ENCODE results near the gene PLS1. TPM values are rescaled to one million over a fixed set of nuclear protein-coding genes. Genes with fewer than 3 reads are reported as not detected.

Gene PLS1
- total RNA-seq, 1 donor from 2014 or later = 22.5 TPM

DNA sequence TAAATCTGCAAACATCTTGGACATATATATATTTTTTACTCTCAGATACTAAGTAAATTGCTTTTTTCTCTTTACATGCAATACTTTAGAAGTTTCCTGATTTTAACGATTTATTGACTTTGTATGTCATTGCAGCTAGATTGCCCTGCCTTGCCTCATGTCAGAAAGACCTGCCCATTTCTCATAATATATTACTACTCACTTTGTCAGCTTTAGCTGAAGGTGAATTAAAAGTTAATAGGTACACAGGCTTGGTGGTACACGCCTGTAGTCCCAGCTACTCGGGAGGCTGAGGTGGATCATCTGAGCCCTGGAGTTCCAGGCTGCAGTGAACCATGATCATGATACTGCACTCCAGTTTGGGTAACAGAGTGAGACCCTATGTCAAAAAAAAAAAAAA, 52.8 kb downstream of the PLS1 start:
- no peak overlapping the region for H3K4me3 Mint-ChIP-seq
- no peak overlapping the region for H3K27ac Mint-ChIP-seq
- H4K20me1 ChIP-seq (ENCODE audit: low read depth) = no peaks in the 10 kb centered on the region

DNA sequence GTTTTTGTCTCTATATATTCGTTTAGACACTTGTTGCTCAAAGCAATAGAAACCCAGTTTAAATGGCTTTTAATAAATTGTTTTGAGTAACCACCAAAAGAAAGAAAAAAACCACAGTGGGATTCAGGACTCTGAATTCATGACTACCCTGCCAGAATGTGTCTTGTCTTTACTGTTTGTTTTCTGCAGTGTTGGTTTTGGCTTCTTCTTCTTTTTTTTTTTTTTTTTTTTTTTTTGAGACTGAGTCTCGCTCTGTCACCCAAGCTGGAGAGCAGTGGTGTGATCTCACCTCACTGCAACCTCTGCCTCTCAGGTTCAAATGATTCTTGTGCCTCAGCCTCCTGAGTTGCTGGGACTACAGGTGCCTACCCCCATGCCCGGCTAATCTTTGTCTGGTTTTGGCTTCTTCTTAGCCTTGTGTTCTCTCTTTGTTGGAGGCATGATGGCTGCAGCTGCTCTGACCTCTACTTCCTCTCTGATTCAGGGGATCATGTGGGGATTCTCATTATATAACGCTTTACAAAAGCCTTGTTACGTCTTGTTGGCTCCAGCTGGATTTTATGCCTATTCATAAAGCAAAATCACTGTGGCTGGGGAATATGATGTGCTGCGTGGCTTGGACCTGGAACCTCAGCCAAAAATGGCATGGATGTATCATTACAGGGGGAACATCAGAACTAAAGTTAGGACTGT, 54.0 kb downstream of the PLS1 start:
- no peak overlapping the region for H3K27ac ChIP-seq
- H3K27ac Mint-ChIP-seq = peak overlapping the region; percentile 10
- DNase-seq (ENCODE audit: low spot score) = no peak

More for the DNA sequence above, 52.8 kb downstream of the PLS1 start:
- Mint-ChIP-seq H3K9me3 (no peaks in the 10 kb centered on the region), H3K4me1 (peaks cover 9% of the 10 kb centered on the region), H3K27me3 (ENCODE audit: insufficient read depth, low read depth) (no peaks in the 10 kb centered on the region), H3K36me3 (no peaks in the 10 kb centered on the region)
- no peaks in the 10 kb centered on the region for H3F3A ChIP-seq (ENCODE audit: low read depth)
- no peak for DNase-seq (ENCODE audit: low spot score)
- no peaks in the 10 kb centered on the region for H3K27me3 ChIP-seq
- H3K9ac ChIP-seq = no peak overlapping the region
- no peaks in the 10 kb centered on the region for H3K36me3 ChIP-seq
- no peak overlapping the region for H3K4me2 ChIP-seq
- H2AFZ ChIP-seq (replicated peaks) = no peak overlapping the region
- H3K79me2 ChIP-seq (ENCODE audit: low read depth) = no peaks in the 10 kb centered on the region
- H3K4me1 ChIP-seq = peaks cover 7% of the 10 kb centered on the region
- no peak overlapping the region for H3K4me3 ChIP-seq
- no peak overlapping the region for H3K27ac ChIP-seq
- TF ChIP-seq EZH2phosphoT487 (IDR thresholded peaks at IDR 0.05) (no peak), EZH2 (IDR thresholded peaks at IDR 0.05) (no peak)
- TF ChIP-seq, protein P1, sequence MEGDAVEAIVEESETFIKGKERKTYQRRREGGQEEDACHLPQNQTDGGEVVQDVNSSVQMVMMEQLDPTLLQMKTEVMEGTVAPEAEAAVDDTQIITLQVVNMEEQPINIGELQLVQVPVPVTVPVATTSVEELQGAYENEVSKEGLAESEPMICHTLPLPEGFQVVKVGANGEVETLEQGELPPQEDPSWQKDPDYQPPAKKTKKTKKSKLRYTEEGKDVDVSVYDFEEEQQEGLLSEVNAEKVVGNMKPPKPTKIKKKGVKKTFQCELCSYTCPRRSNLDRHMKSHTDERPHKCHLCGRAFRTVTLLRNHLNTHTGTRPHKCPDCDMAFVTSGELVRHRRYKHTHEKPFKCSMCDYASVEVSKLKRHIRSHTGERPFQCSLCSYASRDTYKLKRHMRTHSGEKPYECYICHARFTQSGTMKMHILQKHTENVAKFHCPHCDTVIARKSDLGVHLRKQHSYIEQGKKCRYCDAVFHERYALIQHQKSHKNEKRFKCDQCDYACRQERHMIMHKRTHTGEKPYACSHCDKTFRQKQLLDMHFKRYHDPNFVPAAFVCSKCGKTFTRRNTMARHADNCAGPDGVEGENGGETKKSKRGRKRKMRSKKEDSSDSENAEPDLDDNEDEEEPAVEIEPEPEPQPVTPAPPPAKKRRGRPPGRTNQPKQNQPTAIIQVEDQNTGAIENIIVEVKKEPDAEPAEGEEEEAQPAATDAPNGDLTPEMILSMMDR (IDR thresholded peaks at IDR 0.05) = no peak
- H3K9me3 ChIP-seq (ENCODE audit: low read depth) = no peaks in the 10 kb centered on the region

DNA sequence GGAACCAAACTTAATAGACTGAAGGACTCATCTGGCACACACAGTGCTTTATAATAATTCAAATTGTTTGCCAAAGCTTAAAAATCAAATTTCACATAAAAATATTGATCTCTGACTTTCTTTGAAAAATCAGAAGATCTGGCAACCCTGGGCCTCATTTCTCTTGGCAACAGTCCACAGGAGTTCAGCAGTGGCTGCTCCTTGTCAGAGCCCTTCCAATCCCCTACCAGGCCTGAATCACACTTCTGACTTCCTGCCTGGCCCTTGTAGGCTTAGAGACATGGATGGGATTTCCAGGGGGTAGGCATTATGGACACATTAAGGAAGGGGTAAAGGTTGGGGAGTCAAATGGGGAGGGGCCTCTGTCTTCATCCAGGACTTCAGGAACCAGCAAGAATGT, 55.5 kb downstream of the PLS1 start:
- Histone ChIP-seq H3F3A (ENCODE audit: low read depth) (no peaks in the 10 kb centered on the region), H3K27me3 (no peaks in the 10 kb centered on the region), H3K79me2 (ENCODE audit: low read depth) (no peaks in the 10 kb centered on the region), H3K36me3 (no peaks in the 10 kb centered on the region), H2AFZ (replicated peaks) (no peak overlapping the region), H3K9me3 (ENCODE audit: low read depth) (no peaks in the 10 kb centered on the region), H3K27ac (no peak overlapping the region), H3K9ac (no peak overlapping the region), H4K20me1 (ENCODE audit: low read depth) (no peaks in the 10 kb centered on the region), H3K4me1 (peaks cover 4% of the 10 kb centered on the region), H3K4me3 (no peak overlapping the region), H3K4me2 (no peak overlapping the region)
- H3K27me3 Mint-ChIP-seq (ENCODE audit: insufficient read depth, low read depth) = no peaks in the 10 kb centered on the region
- no peaks in the 10 kb centered on the region for H3K9me3 Mint-ChIP-seq
- no peaks in the 10 kb centered on the region for H3K36me3 Mint-ChIP-seq
- TF ChIP-seq EZH2phosphoT487 (IDR thresholded peaks at IDR 0.05) (no peak), EZH2 (IDR thresholded peaks at IDR 0.05) (no peak)
- TF ChIP-seq, protein P1 (IDR thresholded peaks at IDR 0.05) = no peak
- no peak overlapping the region for H3K27ac Mint-ChIP-seq
- DNase-seq (ENCODE audit: low spot score) = no peak
- no peak overlapping the region for H3K4me3 Mint-ChIP-seq
- peaks cover 9% of the 10 kb centered on the region for H3K4me1 Mint-ChIP-seq

More for the DNA sequence above, 54.0 kb downstream of the PLS1 start:
- Histone ChIP-seq H3K27me3 (no peaks in the 10 kb centered on the region), H3K4me2 (no peak overlapping the region), H3K36me3 (no peaks in the 10 kb centered on the region), H2AFZ (replicated peaks) (no peak overlapping the region), H3K9me3 (ENCODE audit: low read depth) (no peaks in the 10 kb centered on the region), H3K79me2 (ENCODE audit: low read depth) (no peaks in the 10 kb centered on the region), H3K4me1 (peaks cover 5% of the 10 kb centered on the region), H3K9ac (no peak overlapping the region), H3F3A (ENCODE audit: low read depth) (no peaks in the 10 kb centered on the region), H3K4me3 (no peak overlapping the region), H4K20me1 (ENCODE audit: low read depth) (no peaks in the 10 kb centered on the region)
- Mint-ChIP-seq H3K27me3 (ENCODE audit: insufficient read depth, low read depth) (no peaks in the 10 kb centered on the region), H3K36me3 (no peaks in the 10 kb centered on the region), H3K4me1 (peaks cover 9% of the 10 kb centered on the region), H3K9me3 (no peaks in the 10 kb centered on the region), H3K4me3 (no peak overlapping the region)
- TF ChIP-seq EZH2 (IDR thresholded peaks at IDR 0.05) = no peak
- no peak for TF ChIP-seq EZH2phosphoT487 (IDR thresholded peaks at IDR 0.05)
- TF ChIP-seq, protein P1 (IDR thresholded peaks at IDR 0.05) = no peak

All from neural progenitor cell (in vitro differentiated cells).